K562 (cell line): ENCODE data around the gene WWTR1. TPM values are rescaled to one million over a fixed set of nuclear protein-coding genes. Genes with fewer than 3 reads are reported as not detected.

Experiments used
- ATAC-seq: fragments of 200-7000 bp; cut with Tn5 transposase; 3 replicates; pipeline ENCODE4 v1.9.1; 2020; ENCODE audit warnings: moderate library complexity
- BruUV-seq: library from RNA; stranded (reverse); fragments of 400-500 nt; replicated peaks from 2 replicates; lab custom pipeline; 2021; lab: Mats Ljungman, UMichigan
- CTCF ChIA-PET: fragments of 300-600 bp; formaldehyde crosslinking; extraction: SDS; loops from one replicate; lab custom pipeline; 2021; ENCODE audit warnings: low intra/inter-chr PET ratio; lab: Yijun Ruan, JAX
- POLR2A ChIA-PET: fragments of 300-600, 350-650 bp; sonication (Branson Sonifier 250); formaldehyde crosslinking; extraction: SDS; loops from one replicate; lab custom pipeline; 2021; ENCODE audit warnings: antibody characterized with exemption, inconsistent platforms; lab: Yijun Ruan, JAX
- DNase-seq, 4 experiments: peaks; one replicate each; pipeline versions ENCODE4 v3.0.0 to v3.0.0-alpha.2; 2011 to 2018; ENCODE audit warnings: low spot score in 3 of 4, mixed read lengths in 3 of 4; ENCODE audit errors: extremely low read depth in 1 of 4
- FAIRE-seq: peaks from 2 replicates; lab custom pipeline; 2011; peaks lifted over from hg19 to GRCh38; lab: Jason Lieb, UNC
- H2AFZ ChIP-seq: 2 replicates; pipeline ENCODE4 v1.6.0; 2011; ENCODE audit warnings: low read depth, low read length, control low read depth, inconsistent platforms
- H3K27ac ChIP-seq: fragments of 200-600 bp; 3 replicates; pipeline ENCODE4 v1.8.0; 2011; ENCODE audit warnings: low read depth, mild to moderate bottlenecking, control low read depth, inconsistent platforms, low read length, moderate library complexity, mixed read lengths; ENCODE audit errors: extremely low read depth
- H3K27me3 ChIP-seq, 2 experiments: fragments of 300-600 bp in 1 of 2; 2 replicates in 1 of 2; 3 replicates in 1 of 2; pipeline versions ENCODE4 v1.6.0 to v1.8.0; 2011; ENCODE audit warnings: inconsistent platforms in 2 of 2, low read length in 2 of 2, mild to moderate bottlenecking in 1 of 2, mixed read lengths in 1 of 2, moderate library complexity in 1 of 2; ENCODE audit not compliant: control insufficient read depth in 2 of 2, insufficient read depth in 2 of 2
- H3K36me3 ChIP-seq: fragments of 300-600 bp; 3 replicates; pipeline ENCODE4 v1.8.0; 2011; ENCODE audit warnings: mild to moderate bottlenecking, low read length, inconsistent platforms; ENCODE audit not compliant: control insufficient read depth, insufficient read depth
- H3K4me1 ChIP-seq, 2 experiments: fragments of 200-600 bp in 1 of 2; replicated peaks in 1 of 2; 2 replicates in 1 of 2; 3 replicates in 1 of 2; pipeline versions ENCODE4 v1.5.1 to v1.8.0; 2011; ENCODE audit warnings: inconsistent platforms in 2 of 2, low read length in 2 of 2, mild to moderate bottlenecking in 1 of 2, mixed read lengths in 1 of 2, moderate library complexity in 1 of 2; ENCODE audit not compliant: control insufficient read depth in 2 of 2, insufficient read depth in 2 of 2
- H3K4me2 ChIP-seq: 2 replicates; pipeline ENCODE4 v1.6.1; 2011; ENCODE audit warnings: low read length, control low read depth, inconsistent platforms, mixed read lengths; ENCODE audit not compliant: insufficient read depth
- H3K4me3 ChIP-seq: fragments of 200-600 bp; sonication (generic), shearing (Covaris generic); 2 replicates; pipeline ENCODE4 v1.5.1; 2016; ENCODE audit warnings: control low read depth, inconsistent platforms
- H3K79me2 ChIP-seq: fragments of 200-600 bp; 3 replicates; pipeline ENCODE4 v1.8.0; 2011; ENCODE audit warnings: low read length, inconsistent platforms; ENCODE audit not compliant: control insufficient read depth, insufficient read depth
- H3K9ac ChIP-seq, 2 experiments: 2 replicates each; pipeline versions ENCODE4 v1.6.0 to v1.6.1; 2011; ENCODE audit warnings: low read depth in 2 of 2, low read length in 2 of 2, control low read depth in 1 of 2, inconsistent platforms in 1 of 2, mild to moderate bottlenecking in 1 of 2, mixed read lengths in 1 of 2; ENCODE audit not compliant: insufficient read depth in 1 of 2
- H3K9me1 ChIP-seq: one replicate; pipeline ENCODE4 v1.6.0; 2011; ENCODE audit warnings: inconsistent platforms, mild to moderate bottlenecking, low read length, moderate library complexity; ENCODE audit not compliant: control insufficient read depth, insufficient read depth
- H3K9me3 ChIP-seq: replicated peaks from 2 replicates; pipeline ENCODE4 v1.5.1; 2011; ENCODE audit warnings: low read depth, low read length, inconsistent platforms; ENCODE audit not compliant: control insufficient read depth, insufficient read depth
- H4K20me1 ChIP-seq: replicated peaks from 2 replicates; pipeline ENCODE4 v1.6.1; 2011; ENCODE audit warnings: low read length, inconsistent platforms, mixed read lengths; ENCODE audit not compliant: control insufficient read depth, insufficient read depth
- CEBPG ChIP-seq, 3 experiments: fragments of 200-800 bp in 1 of 3; sonication (Bioruptor generic) in 1 of 3; sonication (generic) in 1 of 3; formaldehyde crosslinking in 1 of 3; IDR thresholded peaks in 2 of 3; conservative IDR thresholded peaks in 1 of 3; 2 replicates each; pipeline versions ENCODE4 v1.6.1 to v1.8.0; 2016 to 2022; ENCODE audit warnings: missing compliant biosample characterization in 2 of 3, missing genetic modification characterization in 2 of 3, mild to moderate bottlenecking in 1 of 3, missing genetic modification reagents in 1 of 3
- CTBP1 ChIP-seq: fragments of 450-650 bp; IDR thresholded peaks from 2 replicates; pipeline ENCODE4 v1.6.1; 2016; ENCODE audit warnings: borderline replicate concordance
- ESRRA ChIP-seq: fragments of 450-650 bp; IDR thresholded peaks from 2 replicates; pipeline ENCODE4 v1.6.1; 2014; ENCODE audit warnings: low read depth, mild to moderate bottlenecking, moderate library complexity, borderline replicate concordance
- ESRRB ChIP-seq: fragments of 250-450 bp; sonication (Bioruptor Pico); IDR thresholded peaks from 2 replicates; pipeline ENCODE4 v1.5.0; 2020; ENCODE audit warnings: mild to moderate bottlenecking, moderate library complexity, borderline replicate concordance
- KLF16 ChIP-seq: IDR thresholded peaks from 2 replicates; pipeline ENCODE4 v1.6.1; 2016; ENCODE audit warnings: antibody characterized with exemption
- LEF1 ChIP-seq: fragments of 450-650 bp; IDR thresholded peaks from 2 replicates; pipeline ENCODE4 v1.6.1; 2016; ENCODE audit warnings: mild to moderate bottlenecking
- MNT ChIP-seq, 2 experiments: fragments of 450-650 bp; conservative IDR thresholded peaks; 2 replicates each; pipeline ENCODE4 v1.6.1; 2017; ENCODE audit warnings: mild to moderate bottlenecking in 2 of 2, moderate library complexity in 2 of 2
- SAFB2 ChIP-seq: fragments of 200-400 bp; formaldehyde crosslinking; IDR thresholded peaks from 2 replicates; pipeline ENCODE4 v1.6.1; 2018; ENCODE audit warnings: borderline replicate concordance, low read length, low read depth, moderate library complexity; ENCODE audit not compliant: severe bottlenecking
- TEAD4 ChIP-seq, 2 experiments: sonication (generic) in 1 of 2; formaldehyde crosslinking in 1 of 2; IDR thresholded peaks; 2 replicates each; pipeline versions ENCODE4 v1.6.1 to v1.8.0; 2012 to 2022; ENCODE audit warnings: borderline replicate concordance in 1 of 2, inconsistent platforms in 1 of 2, low read length in 1 of 2, mild to moderate bottlenecking in 1 of 2, missing genetic modification reagents in 1 of 2
- ZNF197 ChIP-seq: fragments of 200-800 bp; sonication (Bioruptor generic); IDR thresholded peaks from 2 replicates; pipeline ENCODE4 v1.6.1; 2016; ENCODE audit warnings: low read depth, missing genetic modification characterization, missing compliant biosample characterization
- ZNF24 ChIP-seq: fragments of 450-650 bp; IDR thresholded peaks from 2 replicates; pipeline ENCODE4 v1.6.1; 2016
- ZNF354B ChIP-seq: fragments of 250-450 bp; sonication (Bioruptor Pico); IDR thresholded peaks from 2 replicates; pipeline ENCODE4 v1.4.0; 2020
- ZNF57 ChIP-seq: fragments of 450-650 bp; formaldehyde crosslinking; IDR thresholded peaks from 2 replicates; pipeline ENCODE4 v1.4.0; 2020; ENCODE audit warnings: mild to moderate bottlenecking, moderate library complexity
- WGBS: fragments of 100-300 bp; shearing (Covaris generic); methylation state at CpG from one replicate; pipeline ENCODE4 v1.1.6; 2016; ENCODE audit warnings: low coverage, mixed read lengths; ENCODE audit not compliant: insufficient coverage; ENCODE audit errors: missing lambda C conversion rate; 5-methylcytosine and 5-hydroxymethylcytosine counted together
- in situ Hi-C: fragments of 300-500 bp; cut with MboI; formaldehyde crosslinking; loops from 4 replicates; pipeline ENCODE4 v1.15.0; 2018; ENCODE audit warnings: inconsistent platforms, mixed read lengths
- intact Hi-C: fragments of 100-400 bp; cut with micrococcal nuclease; formaldehyde crosslinking; loops from 2 replicates; pipeline ENCODE4 v1.14.2; 2022
- polyA plus RNA-seq, 8 experiments: library from polyadenylated mRNA; depleted of rRNA in 4 of 8; stranded (reverse) in 5 of 8; unstranded in 3 of 8; fragments of >200 nt; fragmentation: Nextera tagmentation in 2 of 8; fragmentation: Illumina TruSeq in 1 of 8; extraction: Ambion mirVana in 2 of 8; extraction: Trizol in 1 of 8; gene quantifications; 2 replicates each; pipeline versions ENCODE4 v1.2.1 to v1.2.3, GENCODE V29; 2011 to 2014; ENCODE audit warnings: inconsistent platforms in 1 of 8, missing spikeins in 1 of 8
- total RNA-seq, 7 experiments: library from RNA; depleted of rRNA in 6 of 7; stranded (reverse); fragments of >200 nt in 6 of 7; fragmentation: Illumina TruSeq in 2 of 7; extraction: Trizol in 2 of 7; gene quantifications; 2 replicates each; pipeline versions ENCODE4 v1.2.1 to v1.2.3, GENCODE V29; 2011 to 2021; ENCODE audit warnings: low replicate concordance in 1 of 7

WWTR1 gene
- total and polyA plus RNA-seq, 9 of the 15 experiments (the other 6 are each of a cell fraction or from before 2014, with no cell fraction given), result 0.04 to 1.5 (median 0.60) TPM

GRCh38 chr3:149650828-149651227 lies 7.0 kb downstream of the WWTR1 start:
- BruUV-seq, result no TSS peak
- Histone ChIP-seq H3K4me1 (peaks cover 0 to 2% of the 10 kb centered on the region in 2 experiments; a peak in 1 of 5 replicates), H4K20me1 (no peaks in the 10 kb centered on the region), H3K36me3 (no peaks in the 10 kb centered on the region), H2AFZ (no peak overlapping the region), H3K4me3 (no peak overlapping the region), H3K9ac (no peak overlapping the region), H3K27me3 (no peaks in the 10 kb centered on the region), H3K4me2 (no peak overlapping the region), H3K9me3 (no peaks in the 10 kb centered on the region), H3K79me2 (no peaks in the 10 kb centered on the region), H3K27ac (no peak overlapping the region), H3K9me1 (no peaks in the 10 kb centered on the region)
- FAIRE-seq, result no peak
- WGBS, result 13% methylated on average over 1 of the region's 1 CpG
- in situ Hi-C loops (no loop called here), intact Hi-C loops (no loop called here)
- no peak for TF ChIP-seq CTBP1
- TF ChIP-seq ZNF354B (CRISPR knock-in tag), result no peak
- TF ChIP-seq ZNF197, result no peak
- no peak for TF ChIP-seq KLF16
- no peak for TF ChIP-seq ZNF24
- no peak for TF ChIP-seq ESRRB (CRISPR knock-in tag)
- no peak for TF ChIP-seq TEAD4 (IDR thresholded peaks at IDR 0.05; ENCODE audit: low read length)
- no peak for TF ChIP-seq TEAD4 (CRISPR knock-in tag; IDR thresholded peaks at IDR 0.05; ENCODE audit: borderline replicate concordance)
- no peak for TF ChIP-seq CEBPG (CRISPR knock-in tag; IDR thresholded peaks at IDR 0.05)
- no peak for TF ChIP-seq CEBPG (tag; conservative IDR thresholded peaks at IDR 0.05 in 1 of 2, IDR thresholded peaks at IDR 0.05 in 1 of 2)
- TF ChIP-seq ESRRA, result no peak
- no peak for TF ChIP-seq SAFB2
- no peak for TF ChIP-seq MNT (conservative IDR thresholded peaks at IDR 0.05)
- no peak for TF ChIP-seq ZNF57
- TF ChIP-seq LEF1, result no peak
- POLR2A ChIA-PET, result interaction anchor here (0.6 to 1.0 kb wide), 2 partner anchors 9 to 35 kb away, joined by 3 read pairs; no protein-coding TSS in a partner anchor
- no peak for DNase-seq
- CTCF ChIA-PET, result no interaction called here
- no peak for ATAC-seq
